A549 (cell line): ENCODE data around the gene ADCY2.

ENCODE experiments used
- ESRRA ChIP-seq: fragments of 150-350 bp; IDR thresholded peaks from 2 replicates; pipeline ENCODE4 v1.6.1; 2014; ENCODE audit warnings: mild to moderate bottlenecking, low read length, borderline replicate concordance
- FOSL2 ChIP-seq, 2 experiments: fragments of 450-650 bp in 1 of 2; fragments of >200 bp in 1 of 2; sonication (Bioruptor Twin) in 1 of 2; formaldehyde crosslinking; IDR thresholded peaks; 2 replicates each; pipeline versions ENCODE4 v1.5.0 to v1.6.1; 2016 to 2020; ENCODE audit warnings: mild to moderate bottlenecking in 1 of 2, moderate library complexity in 1 of 2
- JUN ChIP-seq, 2 experiments: fragments of >200 bp; sonication (Bioruptor Twin); formaldehyde crosslinking; IDR thresholded peaks; 2 replicates in 1 of 2; 3 replicates in 1 of 2; pipeline ENCODE4 v1.6.1; 2016 to 2017
- KDM1A ChIP-seq: fragments of 200-600 bp; sonication (generic); IDR thresholded peaks from 2 replicates; pipeline ENCODE4 v1.6.1; 2016; ENCODE audit warnings: low read depth, mild to moderate bottlenecking
- KDM5A ChIP-seq: fragments of 200-600 bp; sonication (generic); IDR thresholded peaks from 2 replicates; pipeline ENCODE4 v1.6.1; 2016; ENCODE audit warnings: antibody characterized with exemption, mild to moderate bottlenecking
- MAFK ChIP-seq: fragments of 450-650 bp; IDR thresholded peaks from 2 replicates; pipeline ENCODE4 v1.6.1; 2014; ENCODE audit not compliant: partially characterized antibody
- MYC ChIP-seq: IDR thresholded peaks from 2 replicates; pipeline ENCODE4 v1.6.1; 2012; ENCODE audit warnings: mild to moderate bottlenecking, inconsistent platforms, low read length, improper control_type of control experiment, borderline replicate concordance
- POLR2A ChIP-seq: IDR thresholded peaks from 2 replicates; pipeline ENCODE4 v1.6.1; 2012; ENCODE audit warnings: mild to moderate bottlenecking, low read length
- TF ChIP-seq, protein P1 (sequence below): fragments of >200 bp; sonication (Bioruptor Twin); formaldehyde crosslinking; IDR thresholded peaks from 3 replicates; pipeline ENCODE4 v1.5.1; 2016
- TF ChIP-seq, protein P2 (sequence below): fragments of 450-650 bp; IDR thresholded peaks from 2 replicates; pipeline ENCODE4 v1.6.1; 2014; ENCODE audit warnings: antibody characterized with exemption

DNA sequence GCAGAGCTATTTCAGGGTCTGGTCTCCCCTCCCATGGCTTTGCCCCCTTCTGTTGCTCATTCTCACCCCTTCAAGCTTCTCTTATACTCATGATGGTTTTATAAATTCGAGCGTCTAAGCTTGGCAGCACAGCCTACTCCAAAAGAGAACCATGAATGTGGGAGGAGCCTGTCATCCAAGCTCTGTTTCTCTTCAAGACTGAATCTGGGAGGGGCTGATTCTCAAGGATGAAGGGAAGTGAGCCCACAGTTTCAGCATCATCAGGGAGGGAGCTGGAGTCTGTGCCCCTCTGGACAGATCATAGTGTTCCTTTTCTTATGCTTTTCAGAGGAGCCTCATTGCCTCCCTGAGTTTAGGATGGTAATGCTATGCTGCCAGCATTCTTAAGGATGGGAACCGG lies 286.4 kb downstream of the ADCY2 start:
- TF ChIP-seq, protein P1, sequence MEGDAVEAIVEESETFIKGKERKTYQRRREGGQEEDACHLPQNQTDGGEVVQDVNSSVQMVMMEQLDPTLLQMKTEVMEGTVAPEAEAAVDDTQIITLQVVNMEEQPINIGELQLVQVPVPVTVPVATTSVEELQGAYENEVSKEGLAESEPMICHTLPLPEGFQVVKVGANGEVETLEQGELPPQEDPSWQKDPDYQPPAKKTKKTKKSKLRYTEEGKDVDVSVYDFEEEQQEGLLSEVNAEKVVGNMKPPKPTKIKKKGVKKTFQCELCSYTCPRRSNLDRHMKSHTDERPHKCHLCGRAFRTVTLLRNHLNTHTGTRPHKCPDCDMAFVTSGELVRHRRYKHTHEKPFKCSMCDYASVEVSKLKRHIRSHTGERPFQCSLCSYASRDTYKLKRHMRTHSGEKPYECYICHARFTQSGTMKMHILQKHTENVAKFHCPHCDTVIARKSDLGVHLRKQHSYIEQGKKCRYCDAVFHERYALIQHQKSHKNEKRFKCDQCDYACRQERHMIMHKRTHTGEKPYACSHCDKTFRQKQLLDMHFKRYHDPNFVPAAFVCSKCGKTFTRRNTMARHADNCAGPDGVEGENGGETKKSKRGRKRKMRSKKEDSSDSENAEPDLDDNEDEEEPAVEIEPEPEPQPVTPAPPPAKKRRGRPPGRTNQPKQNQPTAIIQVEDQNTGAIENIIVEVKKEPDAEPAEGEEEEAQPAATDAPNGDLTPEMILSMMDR = no peak
- TF ChIP-seq FOSL2 (IDR thresholded peaks at IDR 0.05) = no peak
- TF ChIP-seq FOSL2 (CRISPR knock-in tag; IDR thresholded peaks at IDR 0.05) = no peak
- TF ChIP-seq JUN (IDR thresholded peaks at IDR 0.05) = no peak
- TF ChIP-seq MAFK = no peak
- no peak for TF ChIP-seq ESRRA
- TF ChIP-seq KDM1A = no peak
- TF ChIP-seq MYC = no peak
- TF ChIP-seq KDM5A = no peak
- TF ChIP-seq POLR2A = no peak
- TF ChIP-seq, protein P2, sequence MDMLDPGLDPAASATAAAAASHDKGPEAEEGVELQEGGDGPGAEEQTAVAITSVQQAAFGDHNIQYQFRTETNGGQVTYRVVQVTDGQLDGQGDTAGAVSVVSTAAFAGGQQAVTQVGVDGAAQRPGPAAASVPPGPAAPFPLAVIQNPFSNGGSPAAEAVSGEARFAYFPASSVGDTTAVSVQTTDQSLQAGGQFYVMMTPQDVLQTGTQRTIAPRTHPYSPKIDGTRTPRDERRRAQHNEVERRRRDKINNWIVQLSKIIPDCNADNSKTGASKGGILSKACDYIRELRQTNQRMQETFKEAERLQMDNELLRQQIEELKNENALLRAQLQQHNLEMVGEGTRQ = no peak
